Measurements from ENCODE around the gene CDCP1. TPM values are rescaled to one million over a fixed set of nuclear protein-coding genes. Genes with fewer than 3 reads are reported as not detected.
A peak's percentile ranks its signal among the peaks of the same experiment; 100 is the strongest.

Gene CDCP1
- total RNA-seq, 1 donor from 2014 or later = 53.5 TPM

DNA sequence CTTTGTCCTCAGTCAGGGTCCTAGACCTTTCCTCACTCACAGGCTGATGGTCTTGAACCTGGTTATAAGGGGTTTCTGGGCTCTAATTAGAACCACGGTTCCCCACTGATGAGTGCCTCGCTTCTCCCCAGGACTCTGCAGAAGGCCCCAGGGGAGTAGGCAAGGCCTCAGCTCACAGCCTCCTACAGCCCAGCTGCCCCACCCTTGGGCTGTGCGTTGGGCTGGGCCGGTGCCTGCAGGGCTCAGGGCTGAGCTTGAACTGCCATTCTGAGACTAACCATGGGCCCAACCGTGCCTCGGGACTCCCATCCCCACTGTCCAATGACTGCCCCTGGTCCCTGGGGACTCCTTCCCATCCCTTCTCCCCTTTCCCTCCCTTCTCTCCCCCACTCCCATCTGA is 94.5 kb downstream of the CDCP1 start:
- TF ChIP-seq, protein P1, sequence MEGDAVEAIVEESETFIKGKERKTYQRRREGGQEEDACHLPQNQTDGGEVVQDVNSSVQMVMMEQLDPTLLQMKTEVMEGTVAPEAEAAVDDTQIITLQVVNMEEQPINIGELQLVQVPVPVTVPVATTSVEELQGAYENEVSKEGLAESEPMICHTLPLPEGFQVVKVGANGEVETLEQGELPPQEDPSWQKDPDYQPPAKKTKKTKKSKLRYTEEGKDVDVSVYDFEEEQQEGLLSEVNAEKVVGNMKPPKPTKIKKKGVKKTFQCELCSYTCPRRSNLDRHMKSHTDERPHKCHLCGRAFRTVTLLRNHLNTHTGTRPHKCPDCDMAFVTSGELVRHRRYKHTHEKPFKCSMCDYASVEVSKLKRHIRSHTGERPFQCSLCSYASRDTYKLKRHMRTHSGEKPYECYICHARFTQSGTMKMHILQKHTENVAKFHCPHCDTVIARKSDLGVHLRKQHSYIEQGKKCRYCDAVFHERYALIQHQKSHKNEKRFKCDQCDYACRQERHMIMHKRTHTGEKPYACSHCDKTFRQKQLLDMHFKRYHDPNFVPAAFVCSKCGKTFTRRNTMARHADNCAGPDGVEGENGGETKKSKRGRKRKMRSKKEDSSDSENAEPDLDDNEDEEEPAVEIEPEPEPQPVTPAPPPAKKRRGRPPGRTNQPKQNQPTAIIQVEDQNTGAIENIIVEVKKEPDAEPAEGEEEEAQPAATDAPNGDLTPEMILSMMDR (conservative IDR thresholded peaks at IDR 0.05; ENCODE audit: low read depth, low read length) = no peak
- H3K4me3 ChIP-seq (ENCODE audit: low read depth, low read length) = no peak overlapping the region
- DNase-seq (ENCODE audit: low read depth) = no peak

DNA sequence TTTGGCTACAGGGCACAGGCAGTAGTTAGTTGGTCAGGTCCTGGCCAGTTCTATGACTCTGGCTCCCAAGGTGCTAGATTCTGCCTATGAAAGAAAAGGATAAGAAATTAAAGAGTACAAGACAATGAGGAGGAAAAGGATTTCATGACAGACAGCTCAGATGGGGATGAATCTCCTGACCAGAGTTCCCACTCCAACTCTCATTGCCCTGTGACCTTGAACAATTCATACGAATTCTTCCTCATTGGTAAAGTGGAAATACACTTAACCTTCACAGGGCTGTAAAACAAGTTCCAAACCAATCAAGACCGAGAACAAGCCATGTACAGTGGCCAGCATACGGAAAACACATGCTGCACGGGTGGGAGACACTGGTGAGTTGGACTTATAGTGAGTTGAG is 96.4 kb downstream of the CDCP1 start:
- no peak for DNase-seq (ENCODE audit: low read depth)
- H3K4me3 ChIP-seq (ENCODE audit: low read depth, low read length) = no peak overlapping the region
- TF ChIP-seq, protein P1 (conservative IDR thresholded peaks at IDR 0.05; ENCODE audit: low read depth, low read length) = no peak

DNA sequence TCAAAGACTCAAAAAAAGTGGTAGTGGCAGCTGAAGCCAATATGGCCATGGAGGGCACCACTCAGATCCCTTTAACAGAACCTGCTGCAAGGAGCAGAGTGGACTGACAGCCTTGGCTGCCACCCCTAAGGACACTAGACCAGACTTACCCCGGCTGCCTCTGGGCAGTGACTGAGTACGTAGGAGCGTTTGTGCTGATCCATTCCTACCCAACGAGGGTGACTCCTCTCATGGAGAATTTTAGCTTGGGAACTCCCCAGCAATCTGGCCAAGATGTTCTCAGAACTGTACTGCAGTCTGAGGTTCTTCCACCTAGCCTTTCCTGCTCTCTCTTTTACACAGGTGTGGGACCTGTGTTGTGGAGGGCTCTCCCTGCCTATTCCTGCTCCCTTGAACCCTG is 97.9 kb downstream of the CDCP1 start:
- DNase-seq (ENCODE audit: low read depth) = no peak
- TF ChIP-seq, protein P1 (conservative IDR thresholded peaks at IDR 0.05; ENCODE audit: low read depth, low read length) = no peak

DNA sequence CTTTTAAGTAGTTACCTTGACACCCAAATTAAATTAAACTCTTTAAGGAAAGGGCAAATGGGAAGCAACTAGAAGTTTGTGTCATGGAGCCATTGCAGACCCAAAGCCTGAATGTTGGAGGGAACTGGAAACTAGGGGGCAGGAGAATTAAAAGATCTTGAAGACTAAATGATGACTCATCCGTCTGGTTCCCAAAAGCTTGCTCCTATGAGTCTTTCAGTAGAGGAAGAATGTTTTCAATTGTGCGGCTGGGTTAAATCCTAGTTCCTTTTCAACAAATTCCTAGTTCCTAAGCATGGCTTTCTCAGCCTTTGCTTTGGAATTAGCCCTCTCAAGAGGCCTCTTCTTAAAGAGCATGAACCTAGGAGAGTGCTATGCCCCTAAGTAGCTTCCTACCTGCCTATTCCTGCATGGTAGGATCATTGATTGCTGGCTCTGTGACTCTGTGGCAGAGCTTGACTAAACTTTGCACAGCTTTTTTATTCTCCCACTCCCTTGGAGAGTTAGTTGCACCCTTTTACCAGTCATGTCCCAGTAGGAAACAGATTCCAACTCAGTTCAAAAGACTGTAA is 102.4 kb downstream of the CDCP1 start:
- no peak overlapping the region for H3K4me3 ChIP-seq (ENCODE audit: low read depth, low read length)
- TF ChIP-seq, protein P1 (conservative IDR thresholded peaks at IDR 0.05; ENCODE audit: low read depth, low read length) = no peak
- DNase-seq (ENCODE audit: low read depth) = no peak

More for the DNA sequence above, 97.9 kb downstream of the CDCP1 start:
- H3K4me3 ChIP-seq (ENCODE audit: low read depth, low read length) = no peak overlapping the region

DNA sequence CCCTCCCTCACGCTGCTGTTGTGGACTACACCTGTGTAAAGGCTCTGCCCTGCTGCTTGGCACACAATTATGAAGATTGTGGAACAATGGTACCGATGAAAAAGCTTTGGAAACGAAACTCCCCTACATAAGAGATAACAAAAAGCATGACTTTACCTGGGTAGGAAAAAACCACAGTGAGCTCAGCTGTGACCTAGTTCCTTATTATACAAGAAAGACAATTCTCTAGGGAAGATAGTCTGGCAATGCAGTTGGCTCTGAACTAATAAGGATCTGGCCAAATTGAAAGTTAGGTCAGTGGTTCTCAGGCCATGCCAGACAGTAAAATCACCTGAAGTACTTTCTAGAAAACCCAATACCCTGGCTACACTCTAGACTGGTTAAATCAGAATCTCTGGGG is 104.0 kb downstream of the CDCP1 start:
- H3K4me3 ChIP-seq (ENCODE audit: low read depth, low read length) = no peak overlapping the region
- TF ChIP-seq, protein P1 (conservative IDR thresholded peaks at IDR 0.05; ENCODE audit: low read depth, low read length) = no peak
- no peak for DNase-seq (ENCODE audit: low read depth)

DNA sequence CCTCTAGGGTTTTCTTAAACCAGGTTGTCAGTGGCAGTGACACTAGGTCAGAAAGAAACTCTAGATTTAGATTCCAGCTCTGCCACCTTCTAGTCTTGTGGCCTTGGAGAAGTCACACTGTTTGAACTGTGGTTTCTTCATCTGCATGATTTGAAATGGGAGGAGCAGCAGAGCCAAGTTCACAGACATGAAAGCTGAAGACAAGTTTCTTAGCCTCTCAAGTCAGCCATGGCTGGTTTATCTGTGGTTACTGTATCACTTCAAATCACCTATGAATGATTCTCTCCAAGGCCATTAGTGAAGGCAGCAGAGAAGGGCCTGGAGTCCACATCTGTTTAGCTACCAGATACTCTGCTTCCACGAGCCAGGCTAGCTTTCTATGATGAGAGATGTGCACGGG is 104.5 kb downstream of the CDCP1 start:
- H3K4me3 ChIP-seq (ENCODE audit: low read depth, low read length) = no peak overlapping the region
- TF ChIP-seq, protein P1 (conservative IDR thresholded peaks at IDR 0.05; ENCODE audit: low read depth, low read length) = no peak

DNA sequence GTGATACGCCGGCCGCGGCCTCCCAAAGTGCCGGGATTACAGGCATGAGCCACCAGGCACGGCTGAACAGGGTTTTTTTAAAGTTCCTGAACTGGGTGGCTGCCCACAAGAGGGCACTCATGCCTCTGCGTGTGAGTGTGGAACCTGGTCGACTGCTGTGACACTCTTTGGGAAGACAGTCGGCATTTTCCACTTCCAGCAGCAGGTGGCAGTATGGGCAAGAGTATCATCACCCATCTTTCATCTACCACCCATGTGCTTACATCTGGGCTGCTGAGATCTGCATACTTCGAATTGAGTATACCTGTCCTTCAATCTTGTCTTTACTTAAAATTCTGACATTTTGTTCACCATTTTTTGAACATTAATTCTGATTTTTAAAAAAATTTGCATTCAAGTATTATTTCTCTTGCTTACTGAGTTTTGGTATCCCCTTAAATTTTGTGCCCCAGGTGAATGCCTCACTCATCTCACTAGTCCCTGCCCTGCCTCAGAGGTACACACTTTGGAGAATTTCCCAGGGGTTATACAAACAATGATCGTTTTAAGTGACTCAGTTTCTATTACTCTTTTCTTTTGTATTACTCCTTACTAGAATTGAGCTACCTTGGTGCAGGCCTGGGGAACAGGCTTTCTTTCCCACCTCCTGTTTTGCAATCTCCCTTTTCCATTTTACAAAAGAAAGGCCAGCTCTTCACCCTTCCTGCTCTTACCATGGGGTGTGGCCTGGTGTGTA is 108.3 kb downstream of the CDCP1 start:
- no peak overlapping the region for H3K4me3 ChIP-seq (ENCODE audit: low read depth, low read length)
- DNase-seq (ENCODE audit: low read depth) = peak; percentile 64
- TF ChIP-seq, protein P1 (conservative IDR thresholded peaks at IDR 0.05; ENCODE audit: low read depth, low read length) = peak; percentile 98

More for the DNA sequence above, 104.5 kb downstream of the CDCP1 start:
- no peak for DNase-seq (ENCODE audit: low read depth)
